ENCODE data around the gene PDK2.

- no peak for TF ChIP-seq POLR2A (IDR thresholded peaks at IDR 0.05)
- no peak for TF ChIP-seq CTCF (IDR thresholded peaks at IDR 0.05)
- TF ChIP-seq EP300 (IDR thresholded peaks at IDR 0.05), result no peak
- TF ChIP-seq POLR2AphosphoS5 (IDR thresholded peaks at IDR 0.05), result no peak
Observed at GRCh38 chr17:50075446-50076032, 19.6 kb upstream of the PDK2 start.
